ENCODE results near the gene USP20.

Gene USP20

GRCh38 chr9:129809346-129809745 is 25.9 kb upstream of the USP20 start:
- Histone ChIP-seq H3K79me2 (ENCODE audit: control insufficient read depth, insufficient read depth, low read length) (no peaks in the 10 kb centered on the region), H3K79me1 (ENCODE audit: low read length) (peaks cover 2% of the 10 kb centered on the region), H3K4me2 (ENCODE audit: low read length) (no peak overlapping the region), H2BK120ac (ENCODE audit: low read depth, low read length) (no peak overlapping the region), H3K18ac (ENCODE audit: low read length) (no peak overlapping the region), H2BK15ac (replicated peaks; ENCODE audit: low read depth) (no peak overlapping the region), H2AK5ac (ENCODE audit: low read length) (no peak overlapping the region), H4K5ac (ENCODE audit: low read length) (no peak overlapping the region), H2BK5ac (ENCODE audit: low read length) (no peak overlapping the region), H3K4me3 (ENCODE audit: low read length) (no peak overlapping the region), H3K9ac (ENCODE audit: low read length) (no peak overlapping the region), H3K4me1 (ENCODE audit: control insufficient read depth, low read depth, low read length) (no peaks in the 10 kb centered on the region), H3K4ac (ENCODE audit: low read depth, low read length) (no peak overlapping the region), H3K23ac (ENCODE audit: low read length) (no peak overlapping the region), H4K8ac (ENCODE audit: low read depth, low read length) (no peak overlapping the region), H3K27me3 (ENCODE audit: insufficient read depth, low read length, poor library complexity) (no peaks in the 10 kb centered on the region), H3K56ac (ENCODE audit: low read length) (no peak overlapping the region), H3K36me3 (ENCODE audit: control insufficient read depth, insufficient read depth, low read length) (peaks cover 5% of the 10 kb centered on the region), H3K27ac (ENCODE audit: low read depth, low read length) (no peak overlapping the region)
- no peak for DNase-seq
- no CpG with 5 or more reads among the region's 11 CpGs for WGBS (ENCODE audit: extremely low coverage, insufficient coverage, low lambda C conversion rate)

- no peak overlapping the region for H4K5ac ChIP-seq (ENCODE audit: low read length)
- peaks cover 5% of the 10 kb centered on the region for H3K36me3 ChIP-seq (ENCODE audit: control insufficient read depth, insufficient read depth, low read length)
- H3K4me2 ChIP-seq (ENCODE audit: low read length): no peak overlapping the region
- no peak overlapping the region for H3K56ac ChIP-seq (ENCODE audit: low read length)
- no peak overlapping the region for H4K8ac ChIP-seq (ENCODE audit: low read depth, low read length)
- no peak overlapping the region for H2AK5ac ChIP-seq (ENCODE audit: low read length)
- no peaks in the 10 kb centered on the region for H3K79me2 ChIP-seq (ENCODE audit: control insufficient read depth, insufficient read depth, low read length)
- no peak for DNase-seq
- no peaks in the 10 kb centered on the region for H3K27me3 ChIP-seq (ENCODE audit: insufficient read depth, low read length, poor library complexity)
- no peak overlapping the region for H3K4me3 ChIP-seq (ENCODE audit: low read length)
- no peak overlapping the region for H3K9ac ChIP-seq (ENCODE audit: low read length)
- WGBS (ENCODE audit: extremely low coverage, insufficient coverage, low lambda C conversion rate): no CpG with 5 or more reads among the region's 11 CpGs
- H2BK15ac ChIP-seq (replicated peaks; ENCODE audit: low read depth): no peak overlapping the region
- no peak overlapping the region for H2BK120ac ChIP-seq (ENCODE audit: low read depth, low read length)
- no peak overlapping the region for H2BK5ac ChIP-seq (ENCODE audit: low read length)
- H3K18ac ChIP-seq (ENCODE audit: low read length): no peak overlapping the region
- H3K4me1 ChIP-seq (ENCODE audit: control insufficient read depth, low read depth, low read length): no peaks in the 10 kb centered on the region
- H3K23ac ChIP-seq (ENCODE audit: low read length): no peak overlapping the region
- no peak overlapping the region for H3K27ac ChIP-seq (ENCODE audit: low read depth, low read length)
- H3K79me1 ChIP-seq (ENCODE audit: low read length): peaks cover 2% of the 10 kb centered on the region
- H3K4ac ChIP-seq (ENCODE audit: low read depth, low read length): no peak overlapping the region
Observed at GRCh38 chr9:129810116-129810515, 25.1 kb upstream of the USP20 start.

GRCh38 chr9:129810788-129811187 is 24.5 kb upstream of the USP20 start:
- Histone ChIP-seq H2BK15ac (replicated peaks; ENCODE audit: low read depth) (no peak overlapping the region), H3K27me3 (ENCODE audit: insufficient read depth, low read length, poor library complexity) (no peaks in the 10 kb centered on the region), H4K8ac (ENCODE audit: low read depth, low read length) (no peak overlapping the region), H3K4ac (ENCODE audit: low read depth, low read length) (no peak overlapping the region), H3K27ac (ENCODE audit: low read depth, low read length) (no peak overlapping the region), H3K4me1 (ENCODE audit: control insufficient read depth, low read depth, low read length) (no peaks in the 10 kb centered on the region), H3K79me1 (ENCODE audit: low read length) (peaks cover 2% of the 10 kb centered on the region), H2BK5ac (ENCODE audit: low read length) (no peak overlapping the region), H3K18ac (ENCODE audit: low read length) (no peak overlapping the region), H2BK120ac (ENCODE audit: low read depth, low read length) (no peak overlapping the region), H3K79me2 (ENCODE audit: control insufficient read depth, insufficient read depth, low read length) (no peaks in the 10 kb centered on the region), H2AK5ac (ENCODE audit: low read length) (no peak overlapping the region), H4K5ac (ENCODE audit: low read length) (no peak overlapping the region), H3K9ac (ENCODE audit: low read length) (no peak overlapping the region), H3K4me3 (ENCODE audit: low read length) (no peak overlapping the region), H3K56ac (ENCODE audit: low read length) (no peak overlapping the region), H3K23ac (ENCODE audit: low read length) (no peak overlapping the region), H3K36me3 (ENCODE audit: control insufficient read depth, insufficient read depth, low read length) (peaks cover 5% of the 10 kb centered on the region), H3K4me2 (ENCODE audit: low read length) (no peak overlapping the region)
- no peak for DNase-seq
- WGBS (ENCODE audit: extremely low coverage, insufficient coverage, low lambda C conversion rate): no CpG with 5 or more reads among the region's 6 CpGs

- H2BK5ac ChIP-seq (ENCODE audit: low read length): no peak overlapping the region
- no peak overlapping the region for H3K4ac ChIP-seq (ENCODE audit: low read depth, low read length)
- H3K4me3 ChIP-seq (ENCODE audit: low read length): no peak overlapping the region
- H3K79me2 ChIP-seq (ENCODE audit: control insufficient read depth, insufficient read depth, low read length): no peaks in the 10 kb centered on the region
- no peak overlapping the region for H3K23ac ChIP-seq (ENCODE audit: low read length)
- no peak overlapping the region for H4K8ac ChIP-seq (ENCODE audit: low read depth, low read length)
- H3K9ac ChIP-seq (ENCODE audit: low read length): no peak overlapping the region
- H3K27ac ChIP-seq (ENCODE audit: low read depth, low read length): no peak overlapping the region
- H3K56ac ChIP-seq (ENCODE audit: low read length): no peak overlapping the region
- H3K4me1 ChIP-seq (ENCODE audit: control insufficient read depth, low read depth, low read length): no peaks in the 10 kb centered on the region
- no peak overlapping the region for H3K18ac ChIP-seq (ENCODE audit: low read length)
- no peak overlapping the region for H4K5ac ChIP-seq (ENCODE audit: low read length)
- H3K36me3 ChIP-seq (ENCODE audit: control insufficient read depth, insufficient read depth, low read length): peaks cover 9% of the 10 kb centered on the region
- H3K27me3 ChIP-seq (ENCODE audit: insufficient read depth, low read length, poor library complexity): no peaks in the 10 kb centered on the region
- H2AK5ac ChIP-seq (ENCODE audit: low read length): no peak overlapping the region
- no peak for DNase-seq
- peaks cover 2% of the 10 kb centered on the region for H3K79me1 ChIP-seq (ENCODE audit: low read length)
- H2BK120ac ChIP-seq (ENCODE audit: low read depth, low read length): no peak overlapping the region
- WGBS (ENCODE audit: extremely low coverage, insufficient coverage, low lambda C conversion rate): no CpG with 5 or more reads among the region's 6 CpGs
- H2BK15ac ChIP-seq (replicated peaks; ENCODE audit: low read depth): no peak overlapping the region
- no peak overlapping the region for H3K4me2 ChIP-seq (ENCODE audit: low read length)
Observed at GRCh38 chr9:129811967-129812363, 23.3 kb upstream of the USP20 start.

GRCh38 chr9:129812385-129812784 is 22.9 kb upstream of the USP20 start:
- peaks cover 8% of the 10 kb centered on the region for H3K36me3 ChIP-seq (ENCODE audit: control insufficient read depth, insufficient read depth, low read length)
- no CpG with 5 or more reads among the region's 9 CpGs for WGBS (ENCODE audit: extremely low coverage, insufficient coverage, low lambda C conversion rate)

GRCh38 chr9:129813661-129814060 is 21.6 kb upstream of the USP20 start:
- Histone ChIP-seq H4K8ac (ENCODE audit: low read depth, low read length) (no peak overlapping the region), H2BK15ac (replicated peaks; ENCODE audit: low read depth) (no peak overlapping the region), H3K4me1 (ENCODE audit: control insufficient read depth, low read depth, low read length) (no peaks in the 10 kb centered on the region), H3K36me3 (ENCODE audit: control insufficient read depth, insufficient read depth, low read length) (peaks cover 12% of the 10 kb centered on the region), H2BK120ac (ENCODE audit: low read depth, low read length) (no peak overlapping the region), H3K4me2 (ENCODE audit: low read length) (no peak overlapping the region), H2BK5ac (ENCODE audit: low read length) (no peak overlapping the region), H3K79me2 (ENCODE audit: control insufficient read depth, insufficient read depth, low read length) (no peaks in the 10 kb centered on the region), H3K9ac (ENCODE audit: low read length) (no peak overlapping the region), H3K56ac (ENCODE audit: low read length) (no peak overlapping the region), H2AK5ac (ENCODE audit: low read length) (no peak overlapping the region), H3K27ac (ENCODE audit: low read depth, low read length) (no peak overlapping the region), H3K18ac (ENCODE audit: low read length) (no peak overlapping the region), H3K79me1 (ENCODE audit: low read length) (peaks cover 2% of the 10 kb centered on the region), H3K27me3 (ENCODE audit: insufficient read depth, low read length, poor library complexity) (no peaks in the 10 kb centered on the region), H4K5ac (ENCODE audit: low read length) (no peak overlapping the region), H3K23ac (ENCODE audit: low read length) (no peak overlapping the region), H3K4me3 (ENCODE audit: low read length) (no peak overlapping the region), H3K4ac (ENCODE audit: low read depth, low read length) (no peak overlapping the region)
- DNase-seq: no peak
- no CpG with 5 or more reads among the region's 9 CpGs for WGBS (ENCODE audit: extremely low coverage, insufficient coverage, low lambda C conversion rate)

More at GRCh38 chr9:129812385-129812784, 22.9 kb upstream of the USP20 start:
- H2BK15ac ChIP-seq (replicated peaks; ENCODE audit: low read depth): no peak overlapping the region
- no peak overlapping the region for H2BK120ac ChIP-seq (ENCODE audit: low read depth, low read length)
- H3K79me2 ChIP-seq (ENCODE audit: control insufficient read depth, insufficient read depth, low read length): no peaks in the 10 kb centered on the region
- H4K8ac ChIP-seq (ENCODE audit: low read depth, low read length): no peak overlapping the region
- H3K79me1 ChIP-seq (ENCODE audit: low read length): peaks cover 2% of the 10 kb centered on the region
- H3K27me3 ChIP-seq (ENCODE audit: insufficient read depth, low read length, poor library complexity): no peaks in the 10 kb centered on the region
- no peak overlapping the region for H3K18ac ChIP-seq (ENCODE audit: low read length)
- H3K56ac ChIP-seq (ENCODE audit: low read length): no peak overlapping the region
- H3K9ac ChIP-seq (ENCODE audit: low read length): no peak overlapping the region
- no peak overlapping the region for H3K4ac ChIP-seq (ENCODE audit: low read depth, low read length)
- H4K5ac ChIP-seq (ENCODE audit: low read length): no peak overlapping the region
- H3K4me1 ChIP-seq (ENCODE audit: control insufficient read depth, low read depth, low read length): no peaks in the 10 kb centered on the region
- no peak overlapping the region for H3K4me3 ChIP-seq (ENCODE audit: low read length)
- no peak overlapping the region for H2AK5ac ChIP-seq (ENCODE audit: low read length)
- no peak overlapping the region for H3K27ac ChIP-seq (ENCODE audit: low read depth, low read length)
- H2BK5ac ChIP-seq (ENCODE audit: low read length): no peak overlapping the region
- H3K4me2 ChIP-seq (ENCODE audit: low read length): no peak overlapping the region
- no peak overlapping the region for H3K23ac ChIP-seq (ENCODE audit: low read length)
- no peak for DNase-seq

Measured in mesendoderm (in vitro differentiated cells).